ENCODE data around the gene SOAT2.
"Not testable (repeated sequence)": the region's sequence is repeated elsewhere in the genome, so short reads cannot be mapped to it uniquely, and the experiment has no call there.

SOAT2 gene

GRCh38 chr12:53090554-53090953 is 12.7 kb upstream of the SOAT2 start:
- no peak for DNase-seq

- DNase-seq, result no peak
These were observed 11.5 kb upstream of the SOAT2 start for GRCh38 chr12:53091756-53092155.

GRCh38 chr12:53093777-53094393 is 9.4 kb upstream of the SOAT2 start:
- no peak for DNase-seq

GRCh38 chr12:53094394-53094787 is 8.9 kb upstream of the SOAT2 start:
- DNase-seq, result no peak

GRCh38 chr12:53094796-53095595 is 8.3 kb upstream of the SOAT2 start:
- DNase-seq, result not testable (repeated sequence)

GRCh38 chr12:53095596-53095895 is 7.7 kb upstream of the SOAT2 start:
- not testable (repeated sequence) for DNase-seq

GRCh38 chr12:53096089-53096741 is 7.1 kb upstream of the SOAT2 start:
- no peak for DNase-seq

- DNase-seq, result no peak
These were observed 6.5 kb upstream of the SOAT2 start for GRCh38 chr12:53096759-53097158.

GRCh38 chr12:53097207-53097563 is 6.1 kb upstream of the SOAT2 start:
- no peak for DNase-seq

GRCh38 chr12:53097564-53098353 is 5.5 kb upstream of the SOAT2 start, which contains the start of gene IGFBP6:
IGFBP6 (plus strand) TSS chr12:53097667; CDS start chr12:53097718, 51 bp downstream.
- DNase-seq, result peak; percentile 11

- DNase-seq, result no peak
These were observed 4.8 kb upstream of the SOAT2 start for GRCh38 chr12:53098354-53098981.

GRCh38 chr12:53099071-53099882 is 4.0 kb upstream of the SOAT2 start:
- DNase-seq, result peak; percentile 44

- no peak for DNase-seq
These were observed 2.7 kb upstream of the SOAT2 start for GRCh38 chr12:53100466-53101151.

- DNase-seq, result no peak
These were observed 2.0 kb upstream of the SOAT2 start for GRCh38 chr12:53101266-53101665.

- DNase-seq, result no peak
These were observed 1.1 kb upstream of the SOAT2 start for GRCh38 chr12:53101931-53102781.

- DNase-seq, result no peak
These were observed 597 bp downstream of the SOAT2 start for GRCh38 chr12:53103860-53104305.

GRCh38 chr12:53105256-53105655 is 2.0 kb downstream of the SOAT2 start:
- DNase-seq, result no peak

GRCh38 chr12:53105712-53106439 is 2.6 kb downstream of the SOAT2 start:
- DNase-seq, result no peak

- no peak for DNase-seq
These were observed 3.8 kb downstream of the SOAT2 start for GRCh38 chr12:53107122-53107521.

GRCh38 chr12:53112431-53112830 is 9.1 kb downstream of the SOAT2 start:
- DNase-seq, result not testable (repeated sequence)

Measured in NCI-H1694 treated with DMSO at 0.1 percent for 48 hours (cell line).